Measurements from ENCODE around the gene GMPPA.

DNA sequence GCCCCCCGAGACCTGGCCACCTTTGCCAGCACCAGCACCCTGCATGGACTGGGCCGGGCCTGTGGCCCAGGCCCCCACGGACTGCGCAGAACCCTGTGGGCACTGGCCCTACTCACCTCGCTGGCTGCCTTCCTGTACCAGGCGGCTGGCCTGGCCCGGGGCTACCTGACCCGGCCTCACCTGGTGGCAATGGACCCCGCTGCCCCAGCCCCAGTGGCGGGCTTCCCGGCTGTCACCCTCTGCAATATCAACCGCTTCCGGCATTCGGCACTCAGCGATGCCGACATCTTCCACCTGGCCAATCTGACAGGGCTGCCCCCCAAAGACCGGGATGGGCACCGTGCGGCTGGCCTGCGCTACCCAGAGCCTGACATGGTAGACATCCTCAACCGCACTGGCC, 16.1 kb downstream of the GMPPA start:
- no peak for TF ChIP-seq POLR2AphosphoS5 (IDR thresholded peaks at IDR 0.05)
- TF ChIP-seq, protein P1, sequence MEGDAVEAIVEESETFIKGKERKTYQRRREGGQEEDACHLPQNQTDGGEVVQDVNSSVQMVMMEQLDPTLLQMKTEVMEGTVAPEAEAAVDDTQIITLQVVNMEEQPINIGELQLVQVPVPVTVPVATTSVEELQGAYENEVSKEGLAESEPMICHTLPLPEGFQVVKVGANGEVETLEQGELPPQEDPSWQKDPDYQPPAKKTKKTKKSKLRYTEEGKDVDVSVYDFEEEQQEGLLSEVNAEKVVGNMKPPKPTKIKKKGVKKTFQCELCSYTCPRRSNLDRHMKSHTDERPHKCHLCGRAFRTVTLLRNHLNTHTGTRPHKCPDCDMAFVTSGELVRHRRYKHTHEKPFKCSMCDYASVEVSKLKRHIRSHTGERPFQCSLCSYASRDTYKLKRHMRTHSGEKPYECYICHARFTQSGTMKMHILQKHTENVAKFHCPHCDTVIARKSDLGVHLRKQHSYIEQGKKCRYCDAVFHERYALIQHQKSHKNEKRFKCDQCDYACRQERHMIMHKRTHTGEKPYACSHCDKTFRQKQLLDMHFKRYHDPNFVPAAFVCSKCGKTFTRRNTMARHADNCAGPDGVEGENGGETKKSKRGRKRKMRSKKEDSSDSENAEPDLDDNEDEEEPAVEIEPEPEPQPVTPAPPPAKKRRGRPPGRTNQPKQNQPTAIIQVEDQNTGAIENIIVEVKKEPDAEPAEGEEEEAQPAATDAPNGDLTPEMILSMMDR (IDR thresholded peaks at IDR 0.05): no peak
- no peak for TF ChIP-seq POLR2A (IDR thresholded peaks at IDR 0.05)
